HL-60 (cell line): ENCODE measurements around the gene RBM5.

Experiments used
- DNase-seq, 2 experiments: peaks; one replicate each; pipeline ENCODE4 v3.0.0-alpha.2; 2010 to 2020; ENCODE audit warnings: low read depth in 1 of 2, low spot score in 1 of 2
- H3K27ac ChIP-seq: fragments of 250-450 bp; sonication (Bioruptor Pico); replicated peaks from 2 replicates; pipeline ENCODE4 v1.5.1; 2020; ENCODE audit warnings: mild to moderate bottlenecking, moderate library complexity
- H3K27me3 ChIP-seq: fragments of 250-450 bp; sonication (Bioruptor Pico); 2 replicates; pipeline ENCODE4 v1.5.1; 2021; ENCODE audit warnings: mild to moderate bottlenecking, moderate library complexity; ENCODE audit not compliant: insufficient read depth, poor library complexity, severe bottlenecking
- H3K4me3 ChIP-seq: replicated peaks from 2 replicates; pipeline ENCODE4 v1.5.1; 2011; ENCODE audit warnings: mild to moderate bottlenecking, control low read depth, low read length; ENCODE audit not compliant: insufficient read depth
- CTCF ChIP-seq: IDR thresholded peaks from one replicate; pipeline ENCODE4 v1.5.1; 2011; ENCODE audit warnings: low read length, control low read depth, inconsistent platforms; ENCODE audit not compliant: insufficient read depth
- GABPA ChIP-seq: IDR thresholded peaks from 2 replicates; pipeline ENCODE4 v1.6.1; 2012; ENCODE audit warnings: low read depth
- POLR2AphosphoS5 ChIP-seq: IDR thresholded peaks from 2 replicates; pipeline ENCODE4 v1.6.1; 2012; ENCODE audit warnings: low read depth
- REST ChIP-seq: IDR thresholded peaks from 2 replicates; pipeline ENCODE4 v1.6.1; 2012; ENCODE audit warnings: low read depth; ENCODE audit not compliant: insufficient replicate concordance
- SPI1 ChIP-seq: IDR thresholded peaks from 2 replicates; pipeline ENCODE4 v1.6.1; 2012; ENCODE audit warnings: low read depth, mild to moderate bottlenecking, borderline replicate concordance

RBM5 gene

GRCh38 chr3:50119786-50120185, 31.1 kb downstream of the RBM5 start:
- TF ChIP-seq SPI1 (no peak), GABPA (no peak), POLR2AphosphoS5 (no peak), CTCF (no peak), REST (no peak)
- DNase-seq = no peak
- Histone ChIP-seq H3K27ac (no peak overlapping the region), H3K4me3 (no peak overlapping the region), H3K27me3 (no peaks in the 10 kb centered on the region)

GRCh38 chr3:50120364-50121071, 31.8 kb downstream of the RBM5 start:
- Histone ChIP-seq H3K4me3 (no peak overlapping the region), H3K27me3 (no peaks in the 10 kb centered on the region), H3K27ac (no peak overlapping the region)
- TF ChIP-seq SPI1 = no peak
- TF ChIP-seq POLR2AphosphoS5 = peak; percentile 59; the same call in 1 of the 2 replicates
- TF ChIP-seq REST = no peak
- no peak for TF ChIP-seq CTCF
- DNase-seq = no peak

GRCh38 chr3:50121072-50122032, 32.6 kb downstream of the RBM5 start:
- peak; percentile 43 to 77 for DNase-seq
- no peaks in the 10 kb centered on the region for H3K27me3 ChIP-seq
- no peak overlapping the region for H3K4me3 ChIP-seq
- H3K27ac ChIP-seq = no peak overlapping the region
- TF ChIP-seq POLR2AphosphoS5 (peak; percentile 22; the same call in 1 of the 2 replicates), CTCF (peak; percentile 52), REST (no peak), GABPA (no peak), SPI1 (no peak)
